SH-SY5Y (cell line): Measurements from ENCODE around the gene ACTR3C.

Experiments
- GATA2 ChIP-seq: IDR thresholded peaks from 2 replicates; pipeline ENCODE4 v1.6.1; 2011; ENCODE audit warnings: mild to moderate bottlenecking, low read depth, low read length
- GATA3 ChIP-seq: IDR thresholded peaks from 2 replicates; pipeline ENCODE4 v1.6.1; 2011; ENCODE audit warnings: low read depth, mild to moderate bottlenecking, low read length, moderate library complexity

- no peak for TF ChIP-seq GATA2
- no peak for TF ChIP-seq GATA3
Measured at GRCh38 chr7:150341263-150342120, 18.1 kb upstream of the ACTR3C start, which contains the start of gene RARRES2.
